IPS-18c (cell line): Measurements from ENCODE around the gene IQCN.

Experiments
- H3K4me3 ChIP-seq: 2 replicates; pipeline ENCODE4 v1.7.0; 2013; ENCODE audit warnings: low read depth, mild to moderate bottlenecking, low read length, moderate library complexity; ENCODE audit not compliant: insufficient read depth
- H3K9me3 ChIP-seq: one replicate; pipeline ENCODE4 v1.6.1; 2013; ENCODE audit warnings: mild to moderate bottlenecking, low read length, moderate library complexity; ENCODE audit not compliant: control insufficient read depth, insufficient read depth

The IQCN gene, protein sequence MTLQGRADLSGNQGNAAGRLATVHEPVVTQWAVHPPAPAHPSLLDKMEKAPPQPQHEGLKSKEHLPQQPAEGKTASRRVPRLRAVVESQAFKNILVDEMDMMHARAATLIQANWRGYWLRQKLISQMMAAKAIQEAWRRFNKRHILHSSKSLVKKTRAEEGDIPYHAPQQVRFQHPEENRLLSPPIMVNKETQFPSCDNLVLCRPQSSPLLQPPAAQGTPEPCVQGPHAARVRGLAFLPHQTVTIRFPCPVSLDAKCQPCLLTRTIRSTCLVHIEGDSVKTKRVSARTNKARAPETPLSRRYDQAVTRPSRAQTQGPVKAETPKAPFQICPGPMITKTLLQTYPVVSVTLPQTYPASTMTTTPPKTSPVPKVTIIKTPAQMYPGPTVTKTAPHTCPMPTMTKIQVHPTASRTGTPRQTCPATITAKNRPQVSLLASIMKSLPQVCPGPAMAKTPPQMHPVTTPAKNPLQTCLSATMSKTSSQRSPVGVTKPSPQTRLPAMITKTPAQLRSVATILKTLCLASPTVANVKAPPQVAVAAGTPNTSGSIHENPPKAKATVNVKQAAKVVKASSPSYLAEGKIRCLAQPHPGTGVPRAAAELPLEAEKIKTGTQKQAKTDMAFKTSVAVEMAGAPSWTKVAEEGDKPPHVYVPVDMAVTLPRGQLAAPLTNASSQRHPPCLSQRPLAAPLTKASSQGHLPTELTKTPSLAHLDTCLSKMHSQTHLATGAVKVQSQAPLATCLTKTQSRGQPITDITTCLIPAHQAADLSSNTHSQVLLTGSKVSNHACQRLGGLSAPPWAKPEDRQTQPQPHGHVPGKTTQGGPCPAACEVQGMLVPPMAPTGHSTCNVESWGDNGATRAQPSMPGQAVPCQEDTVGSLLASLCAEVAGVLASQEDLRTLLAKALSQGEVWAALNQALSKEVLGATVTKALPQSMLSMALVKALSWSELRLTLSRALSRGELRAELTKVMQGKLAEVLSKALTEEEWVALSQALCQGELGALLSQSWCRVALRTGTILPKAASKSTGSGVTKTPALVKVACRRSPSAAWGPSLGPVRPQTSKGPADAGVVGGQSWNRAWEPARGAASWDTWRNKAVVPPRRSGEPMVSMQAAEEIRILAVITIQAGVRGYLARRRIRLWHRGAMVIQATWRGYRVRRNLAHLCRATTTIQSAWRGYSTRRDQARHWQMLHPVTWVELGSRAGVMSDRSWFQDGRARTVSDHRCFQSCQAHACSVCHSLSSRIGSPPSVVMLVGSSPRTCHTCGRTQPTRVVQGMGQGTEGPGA (N-terminal part only)

DNA sequence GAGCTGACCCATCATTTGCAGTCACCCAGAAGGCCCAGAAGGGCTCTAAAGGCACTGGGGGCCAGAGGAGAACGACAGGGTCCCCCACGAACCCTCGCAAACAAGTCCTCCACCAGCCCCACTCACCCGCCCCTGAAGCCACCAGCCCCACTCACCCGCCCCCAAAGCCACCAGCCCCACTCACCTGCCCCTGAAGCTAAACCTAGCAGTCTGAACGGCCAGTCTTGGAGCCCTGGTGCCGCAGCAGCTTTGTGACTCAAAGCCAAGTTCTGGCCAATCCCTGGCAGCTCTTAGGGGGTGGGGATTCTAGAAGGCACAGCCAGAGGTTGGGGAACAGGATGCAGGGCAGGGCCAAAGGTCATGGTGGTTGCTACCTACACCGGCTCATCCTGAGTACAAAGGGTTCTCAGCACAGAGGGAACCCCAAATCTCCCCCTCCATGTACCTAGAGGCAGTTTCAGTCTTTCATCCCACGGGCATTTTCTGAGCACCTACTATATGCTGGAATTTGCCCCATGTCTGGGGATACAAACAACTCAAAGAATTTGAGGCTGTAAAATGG is at the start of gene IQCN:
IQCN (minus strand) TSS at position 234 of the 562 bp plus-strand sequence. CDS start 4,974 bp downstream, outside the sequence.
- H3K9me3 ChIP-seq = peaks cover 3% of the 10 kb centered on the region
- H3K4me3 ChIP-seq = no peak within 1 kb of the TSS

DNA sequence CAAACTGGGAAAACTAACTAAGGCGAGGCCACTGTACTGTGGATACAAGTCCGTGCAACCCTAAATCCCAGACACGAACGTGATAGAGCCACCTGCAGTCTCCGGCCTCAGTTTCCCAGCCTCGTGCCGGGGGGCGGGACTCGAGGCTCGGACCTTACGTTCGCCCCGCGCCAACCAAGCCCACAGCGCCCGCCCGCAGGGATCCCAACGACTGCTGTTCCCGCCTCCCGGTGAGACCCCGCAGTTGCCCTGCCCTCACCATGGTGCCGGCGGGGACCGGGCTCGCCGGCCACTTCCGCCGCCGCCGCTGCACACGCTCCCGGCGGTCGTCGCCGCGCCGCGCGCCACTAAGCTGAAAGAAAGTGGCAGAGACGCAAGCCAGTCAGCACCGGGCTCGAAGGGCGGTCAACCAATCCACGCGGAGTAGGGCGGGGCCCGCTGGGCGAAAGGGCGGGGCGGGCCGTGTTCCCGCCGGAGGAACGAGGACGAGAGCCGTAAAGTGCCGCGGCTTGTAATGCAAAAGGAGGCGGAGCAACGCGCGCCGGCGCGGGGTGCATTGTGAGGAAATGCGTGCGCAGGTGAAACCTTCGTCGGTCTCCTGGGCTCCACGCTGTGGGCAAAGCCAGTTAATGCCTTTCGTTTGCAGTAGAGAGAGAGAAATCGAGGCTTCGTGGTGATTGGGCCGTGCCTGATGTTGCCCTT is 48.7 kb upstream of the IQCN start, which contains the start of gene LSM4:
LSM4 (minus strand) TSS at position 318 of the 702 bp plus-strand sequence; CDS start at position 262, 56 bp downstream.
- Histone ChIP-seq H3K9me3 (no peaks in the 10 kb centered on the region), H3K4me3 (peak within 1 kb of the TSS; percentile 92)

DNA sequence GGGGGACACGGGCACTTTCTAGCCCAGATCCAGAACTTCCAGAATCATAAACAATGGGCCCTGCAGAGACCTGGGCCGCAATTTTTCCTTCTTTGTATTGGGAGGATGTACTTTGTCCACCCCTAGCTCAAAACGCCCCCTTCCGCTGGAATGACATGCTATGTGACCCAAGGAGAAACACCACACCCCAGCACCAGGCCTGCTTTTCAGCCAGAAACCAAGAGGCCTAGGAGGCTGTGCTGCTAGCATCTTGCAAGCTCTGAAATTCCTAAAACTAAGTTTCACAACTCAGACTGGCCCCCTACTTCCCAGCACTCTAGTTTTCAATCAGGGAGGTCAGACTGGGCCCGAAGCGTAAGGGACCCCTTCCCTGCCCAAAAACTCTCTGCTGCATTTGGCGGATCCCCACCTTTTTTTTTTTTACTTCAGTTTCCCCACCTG is 48.1 kb upstream of the IQCN start:
- no peaks in the 10 kb centered on the region for H3K9me3 ChIP-seq

DNA sequence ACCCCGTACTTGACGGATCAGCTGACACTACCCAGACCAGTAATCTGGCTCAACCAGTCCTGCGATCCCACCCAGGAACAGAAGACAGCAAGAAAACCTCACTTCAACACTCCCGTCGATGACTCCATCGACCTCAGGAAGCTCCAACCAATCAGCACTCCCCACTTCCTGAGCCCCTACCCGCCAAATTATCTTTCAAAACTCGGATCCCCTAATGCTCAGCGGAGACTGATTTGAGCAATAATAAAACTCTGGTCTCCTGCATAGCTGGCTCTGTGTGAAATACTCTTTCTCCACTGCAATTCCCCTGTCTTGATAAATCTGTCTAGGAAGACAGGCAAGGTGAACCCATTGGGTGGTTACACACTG is 47.5 kb upstream of the IQCN start:
- Histone ChIP-seq H3K9me3 (no peaks in the 10 kb centered on the region), H3K4me3 (peak overlapping the region; percentile 92; the same call in 1 of the 2 replicates)

More for the DNA sequence above, 48.1 kb upstream of the IQCN start:
- H3K4me3 ChIP-seq = peak overlapping the region; percentile 92

DNA sequence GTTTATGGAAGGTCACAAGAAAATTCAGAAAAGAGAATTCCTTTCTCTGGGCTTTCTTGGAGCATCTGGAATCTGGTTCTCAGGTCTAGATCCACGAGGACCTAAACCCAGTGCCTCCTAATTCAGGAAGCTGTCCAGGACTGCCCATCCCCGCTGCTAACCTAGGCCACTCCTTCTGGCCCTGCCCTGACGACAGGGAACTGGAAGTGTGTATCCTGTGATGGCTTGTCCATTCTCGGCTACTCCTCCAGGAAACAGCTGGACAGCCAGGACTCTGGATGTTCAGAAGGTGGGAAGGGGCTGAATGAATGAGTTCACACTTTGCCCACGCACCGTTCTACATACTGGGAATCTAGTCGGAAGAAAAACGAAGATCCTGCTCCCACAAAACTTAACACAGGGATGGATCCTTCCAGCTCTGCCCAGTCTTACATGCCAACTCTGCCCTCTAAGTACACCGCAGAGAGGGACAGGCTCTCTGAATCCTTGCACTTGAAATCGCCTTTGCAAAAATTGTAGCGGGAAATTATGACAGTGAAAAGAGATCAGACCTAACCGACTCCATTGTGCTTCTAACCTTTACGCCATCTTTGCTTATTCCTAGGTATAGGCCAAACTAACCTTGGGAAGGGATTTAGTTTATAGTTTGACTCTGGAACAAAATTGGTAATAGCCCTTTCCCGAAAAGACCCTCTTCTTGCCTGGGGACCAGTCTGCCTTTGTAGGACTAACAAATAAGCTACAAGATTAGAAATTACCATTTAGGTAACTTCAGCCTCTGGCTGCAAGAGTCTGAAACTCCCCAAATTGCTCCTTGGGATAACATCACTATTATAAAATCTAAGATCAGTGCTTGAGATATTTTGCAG is 46.8 kb upstream of the IQCN start:
- no peaks in the 10 kb centered on the region for H3K9me3 ChIP-seq
- H3K4me3 ChIP-seq = peak overlapping the region; percentile 17; the same call in 1 of the 2 replicates

DNA sequence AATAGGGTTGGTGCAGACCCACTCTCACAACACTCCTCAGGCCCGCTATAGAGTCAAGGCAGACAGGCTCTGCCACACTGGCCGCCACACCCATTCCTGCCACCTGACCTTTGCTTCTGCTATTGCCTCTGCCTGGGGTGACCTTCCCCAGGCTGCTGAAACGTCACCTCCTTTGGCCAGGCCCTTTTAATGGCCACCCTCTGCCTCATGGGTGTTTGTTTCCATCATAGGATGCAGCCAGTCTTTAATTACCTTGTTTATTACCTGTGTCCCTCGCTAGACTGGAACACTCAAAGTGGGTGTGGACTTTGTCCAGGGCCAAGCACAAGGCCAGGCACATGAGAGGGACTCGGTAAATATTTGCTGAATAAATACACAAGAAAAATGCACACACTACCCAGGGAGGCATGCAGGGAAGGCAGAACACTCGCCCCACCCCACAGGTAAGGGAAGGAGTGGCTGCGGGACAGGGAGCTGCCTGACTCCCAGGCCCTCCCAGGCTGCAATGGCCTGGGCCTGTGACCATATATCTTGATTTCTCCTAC is 45.4 kb upstream of the IQCN start:
- Histone ChIP-seq H3K4me3 (no peak overlapping the region), H3K9me3 (no peaks in the 10 kb centered on the region)

DNA sequence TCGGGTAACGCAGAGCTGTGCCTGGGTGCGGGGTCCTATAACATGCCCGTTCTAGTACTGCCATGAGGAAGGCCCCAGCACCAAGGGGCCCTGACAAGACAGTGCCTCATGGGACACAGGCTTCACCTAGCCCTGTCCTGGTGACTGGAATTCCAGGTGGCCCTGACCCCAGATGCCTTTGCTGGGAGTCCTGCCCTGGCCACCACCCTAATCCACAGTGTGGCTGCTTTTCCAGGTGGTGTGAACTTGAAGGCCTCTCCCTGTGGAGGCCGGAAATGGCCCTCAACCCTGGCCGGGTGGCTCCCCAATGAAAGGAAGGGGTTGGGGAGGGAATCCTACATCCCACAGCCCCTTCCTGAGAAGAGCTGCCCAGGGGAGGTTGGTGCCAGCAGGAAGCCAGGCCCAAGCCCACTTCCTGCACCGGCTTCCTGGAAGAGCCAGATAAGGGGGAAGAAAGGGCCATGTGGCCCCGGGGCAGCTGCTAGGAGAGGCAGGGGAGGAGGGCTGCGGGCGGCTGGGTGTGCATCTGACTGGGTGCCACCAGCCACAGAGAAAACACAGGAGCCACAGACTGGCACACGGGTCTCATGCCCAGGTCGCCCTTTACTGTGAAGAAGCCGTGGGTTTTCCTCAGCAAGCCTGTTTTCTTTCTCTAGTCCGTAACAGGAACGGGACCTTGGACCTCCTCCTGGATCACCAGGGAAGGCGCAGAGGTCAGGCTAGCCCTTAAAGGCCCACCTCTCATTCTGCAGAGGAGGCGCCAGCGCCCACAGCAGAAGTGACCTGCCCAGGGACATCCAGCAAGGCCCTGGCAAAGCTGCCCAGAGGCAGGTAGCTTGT is 43.9 kb upstream of the IQCN start:
- Histone ChIP-seq H3K9me3 (no peaks in the 10 kb centered on the region), H3K4me3 (no peak overlapping the region)

DNA sequence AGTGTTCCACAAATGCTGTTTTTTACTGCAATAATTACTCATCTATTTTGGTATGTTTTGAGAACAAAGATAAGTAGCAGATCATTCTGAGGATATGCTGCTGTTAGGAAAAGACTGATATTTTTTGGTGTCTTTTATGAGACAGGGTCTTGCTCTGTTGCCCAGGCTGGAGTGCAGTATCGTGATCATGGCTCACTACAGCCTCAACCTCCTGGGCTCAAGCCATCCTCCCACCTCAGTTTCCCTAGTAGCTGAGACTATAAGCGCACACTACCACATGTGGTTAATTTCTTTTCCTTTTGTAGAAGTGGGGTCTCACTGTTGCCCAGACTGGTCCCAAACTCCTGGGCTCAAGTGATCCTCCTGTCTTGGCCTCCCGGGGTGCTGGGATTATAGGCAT is 39.1 kb upstream of the IQCN start:
- Histone ChIP-seq H3K4me3 (no peak overlapping the region), H3K9me3 (no peaks in the 10 kb centered on the region)

DNA sequence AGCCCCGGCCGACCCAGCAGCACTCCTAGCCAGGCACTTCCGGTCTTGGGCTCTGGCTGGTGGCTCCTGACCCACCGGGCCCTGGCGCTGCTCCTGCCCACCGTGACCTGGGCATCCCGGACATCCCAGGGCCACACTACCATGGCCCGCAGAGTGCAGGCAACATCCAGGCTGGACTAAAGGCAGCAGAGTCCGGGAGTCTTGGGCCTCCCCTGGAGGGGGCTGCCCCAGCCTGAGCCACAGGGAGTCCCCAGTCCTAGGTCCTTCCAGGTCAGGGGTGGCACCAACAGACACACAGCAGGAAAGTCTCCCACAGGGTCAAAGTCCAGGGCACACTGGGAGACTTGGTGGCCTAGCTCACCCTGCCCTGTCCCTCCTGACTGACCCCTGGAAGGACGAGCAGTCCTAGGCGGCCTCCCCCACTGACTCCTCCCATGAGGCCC is 37.9 kb upstream of the IQCN start:
- Histone ChIP-seq H3K4me3 (no peak overlapping the region), H3K9me3 (no peaks in the 10 kb centered on the region)

DNA sequence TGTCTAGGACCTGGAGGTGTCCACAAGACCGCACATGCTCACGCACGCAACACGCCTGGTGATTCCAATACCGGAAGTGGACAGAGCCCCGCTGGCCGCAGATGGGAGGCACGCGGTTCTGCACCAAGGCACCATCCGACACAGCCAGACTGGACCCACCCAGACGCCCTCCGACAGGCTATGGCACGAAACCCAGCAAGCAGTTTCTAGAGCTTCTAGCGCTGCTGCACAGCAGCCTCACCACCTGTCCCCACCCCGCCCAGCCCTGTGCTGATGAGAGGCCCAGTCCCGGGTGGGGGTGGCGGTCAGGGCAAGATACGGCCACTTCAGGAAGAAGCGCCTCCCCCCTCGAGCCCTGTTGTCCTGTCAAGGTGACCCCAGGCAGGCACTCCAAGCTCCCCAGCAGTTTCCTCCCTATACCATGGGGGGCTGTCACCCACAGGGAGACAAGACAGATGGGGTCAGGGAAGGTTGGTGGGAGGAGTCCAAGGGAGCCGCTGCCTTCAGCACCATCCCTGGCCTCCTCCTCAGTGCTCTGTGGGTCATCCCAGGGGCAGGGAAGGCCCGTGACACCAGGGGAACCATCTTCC is 37.3 kb upstream of the IQCN start:
- H3K9me3 ChIP-seq = no peaks in the 10 kb centered on the region
- H3K4me3 ChIP-seq = no peak overlapping the region

DNA sequence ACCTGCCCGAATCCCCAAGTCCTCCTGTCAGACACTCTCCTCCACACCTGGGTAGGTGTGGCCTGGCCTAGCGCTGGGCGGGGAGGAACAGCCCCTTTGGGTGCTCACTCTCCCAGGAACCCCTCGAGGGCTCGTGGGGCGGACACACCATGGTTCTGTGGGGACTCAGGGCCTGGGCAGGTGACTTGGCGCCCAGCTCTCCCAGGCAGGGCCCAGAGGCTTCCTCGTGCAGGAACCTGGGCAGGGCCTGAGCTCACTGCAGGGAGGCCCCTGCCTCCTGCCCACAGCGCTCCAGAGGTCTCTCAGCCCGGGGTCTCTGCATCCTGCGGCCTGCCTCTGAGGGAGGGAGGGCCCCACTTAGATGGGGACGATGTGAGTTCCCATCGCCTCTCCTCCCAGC is 36.7 kb upstream of the IQCN start:
- H3K9me3 ChIP-seq = no peaks in the 10 kb centered on the region
- H3K4me3 ChIP-seq = no peak overlapping the region

DNA sequence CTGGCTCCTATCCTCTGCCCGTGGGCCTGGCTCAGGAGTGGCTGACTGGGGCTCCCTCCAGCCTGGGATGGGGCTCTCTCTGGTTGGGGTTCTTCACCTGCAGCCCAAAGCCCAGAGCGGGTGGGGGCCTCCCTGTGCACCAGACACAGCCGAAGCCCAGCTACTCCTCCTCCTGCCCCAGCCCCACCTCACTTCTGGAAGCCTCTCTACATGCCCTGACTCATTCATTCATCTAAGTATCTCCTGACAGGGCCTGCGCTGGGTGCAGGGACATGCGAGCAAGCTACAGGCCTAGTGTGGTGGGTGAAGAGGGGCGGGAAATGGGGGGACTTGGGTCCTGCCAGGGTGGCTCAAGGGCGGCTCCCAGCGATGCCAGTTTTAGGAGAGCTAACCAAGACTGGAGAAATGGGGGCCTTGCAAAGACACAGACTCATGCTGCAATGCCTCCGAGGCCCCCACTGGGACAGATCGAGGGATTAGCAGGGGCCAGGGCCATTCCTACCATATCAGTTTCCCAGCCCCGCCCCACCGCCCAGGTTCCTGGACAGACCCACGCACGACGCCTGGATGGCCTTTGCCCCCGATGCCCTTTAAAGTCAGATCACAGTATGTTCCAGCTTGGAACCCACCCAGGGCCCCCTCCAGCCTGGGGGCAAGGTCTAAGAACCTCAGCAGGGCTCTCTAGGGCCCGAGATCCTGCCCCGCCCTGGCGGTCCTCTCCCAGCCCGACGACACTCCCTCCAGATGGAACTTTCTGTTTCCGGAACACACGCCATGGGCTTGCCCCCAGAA is 36.1 kb upstream of the IQCN start:
- no peaks in the 10 kb centered on the region for H3K9me3 ChIP-seq
- no peak overlapping the region for H3K4me3 ChIP-seq

DNA sequence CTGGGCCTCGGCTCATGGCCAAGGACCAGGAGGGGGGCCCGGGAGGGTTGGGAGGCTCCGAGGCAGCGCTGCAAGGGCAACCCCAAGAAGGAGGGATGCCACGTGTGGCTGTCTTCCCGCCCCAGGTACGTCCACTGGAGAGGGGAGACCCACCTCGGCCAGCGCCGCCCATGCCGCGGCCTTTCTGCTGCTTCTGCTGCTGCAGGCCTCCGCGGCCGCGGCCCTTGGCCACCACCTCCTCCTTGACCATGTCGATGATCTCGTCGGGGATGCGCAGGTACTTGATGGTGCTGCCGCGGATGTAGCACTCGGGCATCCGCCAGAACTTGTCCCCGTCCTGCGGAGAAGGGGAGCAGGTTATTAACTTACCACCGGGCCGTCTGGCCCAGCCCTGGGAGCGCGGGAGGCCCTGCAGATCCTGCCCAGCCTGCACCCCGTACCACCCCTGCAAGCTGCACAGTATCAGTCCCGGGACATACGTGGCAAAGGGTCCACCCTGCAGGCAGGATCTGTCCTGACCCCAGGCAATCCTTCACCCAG is 35.3 kb upstream of the IQCN start:
- Histone ChIP-seq H3K4me3 (no peak overlapping the region), H3K9me3 (no peaks in the 10 kb centered on the region)
